Measurements from ENCODE around the gene RRAD.
A peak's percentile ranks its signal among the peaks of the same experiment; 100 is the strongest.

The RRAD gene

GRCh38 chr16:66928702-66929388 is 3.5 kb upstream of the RRAD start:
- Histone ChIP-seq H3K9me3 (no peaks in the 10 kb centered on the region), H3K27ac (no peak overlapping the region), H3K4me3 (ENCODE audit: low read depth in 1 of 2, low read length in 1 of 2) (no peak overlapping the region), H3K4me1 (ENCODE audit: control insufficient read depth in 1 of 2, insufficient read depth in 1 of 2, low read depth in 1 of 2, low read length in 1 of 2) (peaks cover 8 to 19% of the 10 kb centered on the region in 2 experiments), H3K36me3 (peaks cover 10% of the 10 kb centered on the region), H3K27me3 (peaks cover 40% of the 10 kb centered on the region)
- TF ChIP-seq CTCF (IDR thresholded peaks at IDR 0.05) = no peak

- no peak overlapping the region for H3K27ac ChIP-seq
- peaks cover under 1 to 11% of the 10 kb centered on the region in 2 experiments for H3K4me1 ChIP-seq (ENCODE audit: control insufficient read depth in 1 of 2, insufficient read depth in 1 of 2, low read depth in 1 of 2, low read length in 1 of 2)
- no peaks in the 10 kb centered on the region for H3K9me3 ChIP-seq
- no peak overlapping the region for H3K4me3 ChIP-seq (ENCODE audit: low read depth in 1 of 2, low read length in 1 of 2)
- H3K27me3 ChIP-seq = peaks cover 48% of the 10 kb centered on the region
- peaks cover 10% of the 10 kb centered on the region for H3K36me3 ChIP-seq
- TF ChIP-seq CTCF (IDR thresholded peaks at IDR 0.05) = no peak
These were observed 2.7 kb upstream of the RRAD start for GRCh38 chr16:66927918-66928649.

GRCh38 chr16:66926961-66927436 is 1.7 kb upstream of the RRAD start:
- Histone ChIP-seq H3K4me3 (ENCODE audit: low read depth in 1 of 2, low read length in 1 of 2) (no peak overlapping the region), H3K27me3 (peaks cover 59% of the 10 kb centered on the region), H3K4me1 (ENCODE audit: control insufficient read depth in 1 of 2, insufficient read depth in 1 of 2, low read depth in 1 of 2, low read length in 1 of 2) (peaks cover 0 to 10% of the 10 kb centered on the region in 2 experiments), H3K27ac (no peak overlapping the region), H3K9me3 (no peaks in the 10 kb centered on the region), H3K36me3 (peaks cover 3% of the 10 kb centered on the region)
- TF ChIP-seq CTCF (IDR thresholded peaks at IDR 0.05) = no peak

GRCh38 chr16:66926171-66926947 is 1.0 kb upstream of the RRAD start:
- no peak for TF ChIP-seq CTCF (IDR thresholded peaks at IDR 0.05)
- Histone ChIP-seq H3K4me1 (ENCODE audit: control insufficient read depth in 1 of 2, insufficient read depth in 1 of 2, low read depth in 1 of 2, low read length in 1 of 2) (peaks cover 0 to 10% of the 10 kb centered on the region in 2 experiments), H3K36me3 (no peaks in the 10 kb centered on the region), H3K9me3 (no peaks in the 10 kb centered on the region), H3K27ac (no peak overlapping the region), H3K4me3 (ENCODE audit: low read depth in 1 of 2, low read length in 1 of 2) (no peak overlapping the region), H3K27me3 (peaks cover 65% of the 10 kb centered on the region)

GRCh38 chr16:66924527-66925321 is 611 bp downstream of the RRAD start:
- no peak for TF ChIP-seq CTCF (IDR thresholded peaks at IDR 0.05)
- Histone ChIP-seq H3K27ac (no peak overlapping the region), H3K27me3 (peaks cover 82% of the 10 kb centered on the region), H3K4me3 (ENCODE audit: low read depth in 1 of 2, low read length in 1 of 2) (peak overlapping the region; percentile 17 to 36), H3K9me3 (no peaks in the 10 kb centered on the region), H3K36me3 (no peaks in the 10 kb centered on the region), H3K4me1 (ENCODE audit: control insufficient read depth in 1 of 2, insufficient read depth in 1 of 2, low read depth in 1 of 2, low read length in 1 of 2) (peaks cover 0 to 10% of the 10 kb centered on the region in 2 experiments)
